ENCODE data around the gene XKR8. TPM values are rescaled to one million over a fixed set of nuclear protein-coding genes. Genes with fewer than 3 reads are reported as not detected.

The XKR8 gene
- total RNA-seq, 4 donors from 2014 or later = 1.8 to 4.9 (median 4.6) TPM

DNA sequence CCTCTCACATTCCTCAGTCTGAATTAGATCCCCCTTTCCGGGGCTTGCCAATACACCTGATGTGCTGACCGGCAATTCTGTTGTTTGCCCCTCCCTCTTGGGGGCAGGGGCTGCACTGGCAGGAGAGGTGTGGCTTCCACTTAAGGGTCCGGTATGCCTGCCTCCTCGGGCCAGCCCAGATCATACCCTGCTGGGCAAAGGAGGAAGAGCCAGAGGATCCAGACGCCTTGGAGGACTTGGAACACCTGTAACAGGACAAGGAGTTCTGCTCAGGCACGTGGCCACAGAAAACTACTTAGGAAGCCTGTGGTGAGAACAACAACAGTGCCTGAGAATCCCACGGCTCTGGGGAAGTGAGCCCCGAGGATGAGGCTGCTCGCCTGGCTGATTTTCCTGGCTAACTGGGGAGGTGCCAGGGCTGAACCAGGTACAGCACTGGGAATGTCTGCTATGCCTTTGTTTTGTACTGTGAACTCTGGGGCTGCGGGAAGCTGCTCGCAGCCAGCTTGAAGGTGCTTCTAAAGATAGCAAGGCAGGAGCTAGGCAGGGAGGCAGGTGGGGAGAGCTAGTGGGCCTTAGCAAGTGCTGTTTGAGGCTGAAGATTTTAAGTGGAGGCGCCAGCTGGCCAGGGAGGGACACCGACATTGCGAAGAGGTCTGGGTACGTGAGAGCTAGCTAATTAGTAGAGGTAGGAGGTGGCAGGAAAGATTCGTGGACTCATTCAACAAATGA is 24.8 kb upstream of the XKR8 start, which contains the start of gene SMPDL3B:
Gene SMPDL3B (plus strand): TSS at position 183 of the 732 bp plus-strand sequence. CDS start 184 bp downstream, at position 367.
- TF ChIP-seq, protein P1, sequence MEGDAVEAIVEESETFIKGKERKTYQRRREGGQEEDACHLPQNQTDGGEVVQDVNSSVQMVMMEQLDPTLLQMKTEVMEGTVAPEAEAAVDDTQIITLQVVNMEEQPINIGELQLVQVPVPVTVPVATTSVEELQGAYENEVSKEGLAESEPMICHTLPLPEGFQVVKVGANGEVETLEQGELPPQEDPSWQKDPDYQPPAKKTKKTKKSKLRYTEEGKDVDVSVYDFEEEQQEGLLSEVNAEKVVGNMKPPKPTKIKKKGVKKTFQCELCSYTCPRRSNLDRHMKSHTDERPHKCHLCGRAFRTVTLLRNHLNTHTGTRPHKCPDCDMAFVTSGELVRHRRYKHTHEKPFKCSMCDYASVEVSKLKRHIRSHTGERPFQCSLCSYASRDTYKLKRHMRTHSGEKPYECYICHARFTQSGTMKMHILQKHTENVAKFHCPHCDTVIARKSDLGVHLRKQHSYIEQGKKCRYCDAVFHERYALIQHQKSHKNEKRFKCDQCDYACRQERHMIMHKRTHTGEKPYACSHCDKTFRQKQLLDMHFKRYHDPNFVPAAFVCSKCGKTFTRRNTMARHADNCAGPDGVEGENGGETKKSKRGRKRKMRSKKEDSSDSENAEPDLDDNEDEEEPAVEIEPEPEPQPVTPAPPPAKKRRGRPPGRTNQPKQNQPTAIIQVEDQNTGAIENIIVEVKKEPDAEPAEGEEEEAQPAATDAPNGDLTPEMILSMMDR (IDR thresholded peaks at IDR 0.05; ENCODE audit: low read depth) = no peak

DNA sequence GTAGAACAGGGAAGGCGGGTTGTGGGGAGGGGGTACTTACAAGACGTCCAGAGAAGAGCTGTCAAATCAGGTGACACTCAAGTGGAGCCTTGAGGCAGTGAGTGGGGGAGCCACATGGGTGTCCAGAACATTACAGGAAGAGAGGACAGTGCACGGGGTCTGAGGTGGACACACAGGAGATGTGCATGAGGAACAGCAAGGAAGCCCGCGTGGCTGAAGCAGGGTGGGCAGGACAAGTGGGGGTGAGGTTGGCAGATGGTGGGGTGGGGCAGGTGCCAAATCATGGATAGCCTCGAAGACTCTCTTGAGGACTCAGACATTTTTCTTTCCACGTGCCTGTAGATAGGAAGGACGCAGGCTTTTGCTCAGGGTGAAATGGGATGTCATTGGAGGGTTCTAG is 24.1 kb upstream of the XKR8 start:
- TF ChIP-seq, protein P1 (IDR thresholded peaks at IDR 0.05; ENCODE audit: low read depth) = no peak

DNA sequence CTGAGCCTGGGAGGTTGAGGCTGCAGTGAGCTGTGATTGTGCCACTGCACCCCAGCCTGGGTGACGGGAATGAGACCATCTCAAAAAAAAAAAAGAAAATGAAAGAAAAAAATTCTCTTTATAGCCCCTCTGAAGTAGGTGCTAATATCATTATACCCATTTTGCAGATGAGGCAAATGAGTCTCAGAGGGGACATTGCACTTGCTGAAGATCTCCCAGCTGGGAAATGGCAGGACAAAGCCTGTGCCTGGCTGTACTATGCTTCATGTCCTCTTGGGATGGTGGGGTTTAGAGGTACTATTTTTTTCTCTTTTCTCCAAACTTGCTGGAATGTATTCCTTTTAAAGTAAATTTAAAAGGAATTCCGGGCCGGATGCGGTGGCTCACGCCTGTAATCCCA is 23.4 kb upstream of the XKR8 start:
- TF ChIP-seq, protein P1 (IDR thresholded peaks at IDR 0.05; ENCODE audit: low read depth) = no peak

DNA sequence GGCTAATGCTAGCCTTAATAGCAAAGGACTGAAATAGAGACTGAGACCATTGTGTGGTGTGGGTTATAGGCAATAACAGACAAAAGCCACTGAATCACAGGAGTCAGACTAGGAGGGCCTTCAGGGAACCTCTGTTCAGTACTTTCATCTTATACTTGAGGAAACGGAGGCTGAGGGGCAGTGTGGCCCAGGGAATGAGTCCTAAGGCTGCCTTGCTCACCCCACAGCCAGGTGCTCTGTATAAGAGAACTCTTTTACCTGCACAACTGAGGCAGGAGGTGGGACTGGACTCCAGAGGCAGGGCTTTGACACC is 22.3 kb upstream of the XKR8 start:
- TF ChIP-seq, protein P1 (IDR thresholded peaks at IDR 0.05; ENCODE audit: low read depth) = no peak

DNA sequence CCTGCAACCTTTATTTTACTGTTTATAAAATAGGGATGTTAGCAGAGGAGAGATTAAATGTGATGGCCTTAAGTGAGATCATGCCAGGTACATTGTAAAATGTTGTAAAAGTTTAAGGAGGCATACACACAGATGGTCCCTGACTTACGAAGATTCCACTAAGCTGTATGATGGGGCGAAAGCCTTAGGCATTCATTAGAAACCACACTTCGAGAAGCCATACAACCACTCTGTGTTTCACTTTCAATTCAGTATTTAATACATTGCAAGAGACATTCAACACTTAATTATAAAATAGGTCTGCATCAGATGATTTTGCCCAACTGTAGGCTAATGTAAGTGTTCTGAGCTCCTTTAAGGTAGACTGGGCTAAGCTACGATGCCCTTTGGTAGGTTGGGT is 21.3 kb upstream of the XKR8 start:
- TF ChIP-seq, protein P1 (IDR thresholded peaks at IDR 0.05; ENCODE audit: low read depth) = no peak

DNA sequence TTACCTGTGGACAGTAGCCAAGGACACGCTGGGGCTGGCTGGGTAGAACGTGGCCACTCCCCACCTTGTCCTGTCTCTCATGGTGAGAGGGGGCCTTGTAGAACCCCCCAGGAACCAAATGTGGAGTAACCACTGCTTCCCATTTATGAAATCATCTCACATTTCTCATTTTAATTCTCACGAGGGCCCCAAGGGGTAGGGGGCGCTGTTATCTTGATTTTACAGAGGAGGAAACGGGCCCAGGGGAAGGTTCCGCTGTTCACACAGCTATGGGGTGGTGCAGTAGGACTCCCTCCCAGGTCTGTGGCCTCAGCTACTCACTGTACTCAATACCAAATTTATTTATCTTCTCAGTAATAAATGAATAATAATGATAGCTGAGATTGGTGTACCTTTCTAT is 19.5 kb upstream of the XKR8 start:
- TF ChIP-seq, protein P1 (IDR thresholded peaks at IDR 0.05; ENCODE audit: low read depth) = no peak

DNA sequence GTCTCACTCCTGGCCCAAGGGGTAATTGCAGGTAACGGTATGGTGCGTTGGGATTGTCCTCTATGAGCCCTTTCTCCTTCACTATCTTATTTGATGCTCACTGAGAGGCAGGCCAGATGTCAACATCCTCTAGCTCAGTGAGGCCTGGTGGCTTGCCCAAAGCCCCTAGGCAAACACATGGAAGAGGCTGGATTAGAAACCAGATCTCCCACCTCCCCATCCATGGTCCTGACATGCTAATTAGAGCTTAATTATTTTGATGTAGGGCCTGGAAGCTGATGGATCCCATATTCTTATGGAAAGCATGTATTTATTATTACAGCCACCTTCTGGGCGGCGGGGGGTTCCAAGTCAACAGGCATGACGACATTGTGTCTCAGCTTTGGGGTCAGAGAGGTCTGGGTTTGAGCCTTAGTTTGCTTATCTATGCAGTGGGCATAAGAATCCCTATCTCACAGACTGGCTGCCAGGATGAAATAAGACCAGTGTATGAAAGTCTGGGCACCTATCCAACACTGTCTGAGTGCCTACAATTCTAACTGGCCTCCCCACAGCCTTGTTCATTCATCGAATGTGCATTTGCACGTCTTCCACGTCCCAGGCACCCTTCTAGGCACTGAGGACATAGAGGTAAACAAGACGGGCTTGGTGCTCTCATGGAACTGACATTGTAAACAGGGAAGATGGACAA is 18.8 kb upstream of the XKR8 start:
- TF ChIP-seq, protein P1 (IDR thresholded peaks at IDR 0.05; ENCODE audit: low read depth) = no peak

Data from subcutaneous adipose tissue (tissue), 4 donors.